Thyroid gland (tissue), 4 donors: ENCODE data around the gene ACYP2. TPM values are rescaled to one million over a fixed set of nuclear protein-coding genes. Genes with fewer than 3 reads are reported as not detected.

Source experiments
- DNase-seq, 2 donors: peaks; one replicate each; pipeline ENCODE4 v3.0.0-alpha.2; 2019
- H3K27ac ChIP-seq, 3 donors: fragments of 200-600 bp; sonication (generic); 1 replicate in 2 of 3; 2 replicates in 1 of 3; pipeline ENCODE4 v1.5.1; 2016 to 2019; ENCODE audit warnings: mild to moderate bottlenecking in 1 of 3, moderate library complexity in 1 of 3
- H3K27me3 ChIP-seq: fragments of 200-600 bp; sonication (generic); one replicate; pipeline ENCODE4 v1.5.1; 2019
- H3K36me3 ChIP-seq, 2 donors: fragments of 200-600 bp; sonication (generic); one replicate each; pipeline ENCODE4 v1.5.1; 2016 to 2019
- H3K4me1 ChIP-seq, 2 donors: fragments of 200-600 bp; sonication (generic); one replicate each; pipeline ENCODE4 v1.5.1; 2017 to 2019
- H3K4me3 ChIP-seq, 3 donors: fragments of 200-600 bp; sonication (generic); replicated peaks in 1 of 3; 1 replicate in 2 of 3; 2 replicates in 1 of 3; pipeline ENCODE4 v1.5.1; 2016; ENCODE audit warnings: mild to moderate bottlenecking in 1 of 3
- H3K9me3 ChIP-seq: fragments of 200-600 bp; sonication (generic); one replicate; pipeline ENCODE4 v1.5.1; 2017
- CTCF ChIP-seq, 6 experiments: fragments of 200-600 bp in 3 of 6; fragments of 450-650 bp in 3 of 6; sonication (generic) in 3 of 6; IDR thresholded peaks; one replicate each; pipeline ENCODE4 v1.5.1; 2016 to 2019; ENCODE audit warnings: antibody characterized with exemption in 6 of 6, mild to moderate bottlenecking in 2 of 6, inconsistent platforms in 1 of 6, moderate library complexity in 1 of 6
- POLR2A ChIP-seq, 2 donors: fragments of 450-650 bp; IDR thresholded peaks; one replicate each; pipeline ENCODE4 v1.6.1; 2017; ENCODE audit warnings: antibody characterized with exemption in 2 of 2, mild to moderate bottlenecking in 2 of 2, moderate library complexity in 1 of 2
- WGBS, 2 donors: methylation state at CpG; one replicate each; pipeline ENCODE4 v1.1.5; 2017; 5-methylcytosine and 5-hydroxymethylcytosine counted together
- intact Hi-C: fragments of 100-400 bp; cut with DNase I; formaldehyde crosslinking; loops from one replicate; pipeline ENCODE4 v1.15.1; 2023
- total RNA-seq, 4 donors: library from RNA; depleted of rRNA; stranded (reverse); fragments of >200 nt; gene quantifications; one replicate each; pipeline ENCODE4 v1.2.3, GENCODE V29; 2016

The ACYP2 gene
- total RNA-seq, 4 donors from 2014 or later, result 14.1 to 29.2 (median 26.2) TPM

DNA sequence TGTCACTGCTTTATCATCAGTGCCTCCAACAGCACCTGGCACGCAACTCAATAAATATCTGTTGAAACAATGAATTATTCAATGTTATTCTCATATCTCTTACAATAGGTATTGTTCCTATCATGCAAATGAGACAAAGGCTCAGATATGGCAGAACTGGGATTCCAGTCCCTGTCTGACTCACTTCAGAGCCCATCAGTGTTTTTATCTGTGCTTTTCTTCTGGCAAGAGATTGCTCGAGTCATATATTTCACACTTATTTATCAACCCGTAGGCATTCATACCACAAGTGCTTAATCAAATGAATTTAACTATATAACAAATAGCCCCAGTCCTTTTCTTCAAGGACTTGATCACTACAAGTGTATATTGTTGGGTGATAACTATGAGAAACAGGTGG lies 217.0 kb downstream of the ACYP2 start:
- no peak for DNase-seq
- H3K27ac ChIP-seq, result no peak overlapping the region
- no peaks in the 10 kb centered on the region for H3K27me3 ChIP-seq
- 79 to 84% methylated on average over 3 of the region's 3 CpGs for WGBS, 2 donors
- no peaks in the 10 kb centered on the region for H3K9me3 ChIP-seq
- H3K4me1 ChIP-seq, result peaks cover 7 to 24% of the 10 kb centered on the region in 2 donors
- H3K4me3 ChIP-seq, result no peak overlapping the region
- intact Hi-C loops, result no loop called here
- no peaks in the 10 kb centered on the region for H3K36me3 ChIP-seq
- TF ChIP-seq POLR2A (IDR thresholded peaks at IDR 0.05), result no peak
- no peak for TF ChIP-seq CTCF (IDR thresholded peaks at IDR 0.05)

DNA sequence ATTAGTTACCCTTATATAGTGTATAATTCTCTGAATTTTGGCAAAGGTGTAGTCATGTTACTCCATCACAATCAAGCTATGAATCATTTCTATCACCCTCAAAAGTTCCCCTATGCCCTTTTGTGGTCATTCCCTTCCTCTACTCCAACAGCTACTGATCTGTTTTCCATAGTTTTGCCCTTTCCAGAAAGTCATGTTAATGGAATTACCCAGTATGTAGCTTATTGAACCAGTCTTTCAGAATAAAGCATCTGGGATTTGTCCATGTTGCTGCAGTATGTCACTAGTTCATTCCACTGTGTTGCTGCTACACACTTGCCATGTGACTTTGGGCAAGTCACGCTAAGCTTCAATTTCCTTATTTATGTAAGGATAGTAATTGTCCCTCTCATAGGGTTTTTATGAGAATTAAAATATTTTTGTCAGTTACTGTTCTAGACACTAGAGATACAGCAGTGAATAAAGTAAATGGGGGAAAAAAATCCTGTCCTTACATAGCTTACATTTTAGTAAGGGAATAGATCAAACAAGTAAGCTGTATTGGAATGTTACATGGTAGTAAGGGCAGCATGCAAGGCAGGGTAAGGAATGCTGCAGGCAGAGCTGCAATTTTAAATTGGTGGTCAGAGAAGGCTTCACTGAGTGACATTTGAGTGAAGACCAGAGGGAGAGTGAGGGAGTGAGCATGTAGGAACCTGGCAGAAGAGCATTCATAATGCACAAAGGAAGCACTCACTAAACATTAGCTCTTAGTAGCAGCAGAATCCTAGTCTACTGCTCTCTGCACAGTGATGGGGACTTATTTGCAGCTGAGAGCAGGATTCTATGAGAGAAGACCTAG lies 220.9 kb downstream of the ACYP2 start:
- Histone ChIP-seq H3K4me1 (peaks cover 2 to 11% of the 10 kb centered on the region in 2 donors), H3K4me3 (no peak overlapping the region), H3K27ac (no peak overlapping the region), H3K9me3 (no peaks in the 10 kb centered on the region), H3K27me3 (no peaks in the 10 kb centered on the region), H3K36me3 (no peaks in the 10 kb centered on the region)
- intact Hi-C loops, result no loop called here
- 81 to 83% methylated on average over 1 of the region's 1 CpG for WGBS, 2 donors
- no peak for TF ChIP-seq CTCF (IDR thresholded peaks at IDR 0.05)
- no peak for TF ChIP-seq POLR2A (IDR thresholded peaks at IDR 0.05)
- DNase-seq, result no peak

DNA sequence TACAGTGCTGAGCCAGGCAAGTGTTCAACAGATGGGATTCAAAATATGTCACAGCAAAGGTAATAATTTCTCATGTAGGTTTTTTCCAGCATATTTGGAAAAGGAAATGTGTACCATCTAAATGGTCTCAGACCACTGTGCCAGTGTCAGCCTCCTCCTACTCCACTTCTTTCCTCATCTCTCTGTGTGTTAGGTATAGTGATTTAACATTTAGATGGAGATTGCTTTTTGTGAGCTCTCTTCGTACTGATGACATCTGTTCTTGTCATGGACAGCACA lies 221.5 kb downstream of the ACYP2 start:
- Histone ChIP-seq H3K4me1 (peaks cover 0 to 7% of the 10 kb centered on the region in 2 donors), H3K9me3 (no peaks in the 10 kb centered on the region), H3K27me3 (no peaks in the 10 kb centered on the region), H3K4me3 (no peak overlapping the region), H3K27ac (no peak overlapping the region), H3K36me3 (no peaks in the 10 kb centered on the region)
- WGBS, 2 donors, result 93 to 94% methylated on average over 1 of the region's 1 CpG
- TF ChIP-seq CTCF (IDR thresholded peaks at IDR 0.05) (no peak), POLR2A (IDR thresholded peaks at IDR 0.05) (no peak)
- DNase-seq, result no peak
- intact Hi-C loops, result no loop called here

DNA sequence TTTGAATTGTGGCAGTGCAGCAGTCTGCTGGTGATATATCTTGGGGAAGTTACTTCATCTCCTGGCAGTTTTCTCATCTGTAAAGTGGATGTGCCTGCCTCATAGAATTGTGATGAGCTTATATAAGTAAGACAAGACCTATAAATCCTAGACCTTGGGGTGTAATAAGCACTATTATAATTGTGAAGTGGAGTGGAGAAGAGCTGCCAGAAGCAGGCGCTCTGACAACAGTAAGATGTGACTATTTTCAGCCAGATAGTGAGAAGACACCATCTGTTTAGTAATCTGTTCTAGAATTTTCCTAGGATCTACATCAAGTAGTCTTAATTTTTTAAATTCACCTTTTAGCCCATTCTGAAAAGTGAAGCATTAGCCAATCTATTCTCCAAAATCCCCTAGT lies 226.2 kb downstream of the ACYP2 start:
- Histone ChIP-seq H3K36me3 (no peaks in the 10 kb centered on the region), H3K27ac (no peak overlapping the region), H3K9me3 (no peaks in the 10 kb centered on the region), H3K27me3 (no peaks in the 10 kb centered on the region), H3K4me1 (peaks cover 0 to 2% of the 10 kb centered on the region in 2 donors), H3K4me3 (no peak overlapping the region)
- no peak for DNase-seq
- WGBS, 2 donors, result 91 to 93% methylated on average over 1 of the region's 1 CpG
- TF ChIP-seq POLR2A (IDR thresholded peaks at IDR 0.05), result no peak
- no peak for TF ChIP-seq CTCF (IDR thresholded peaks at IDR 0.05)
- intact Hi-C loops, result no loop called here

DNA sequence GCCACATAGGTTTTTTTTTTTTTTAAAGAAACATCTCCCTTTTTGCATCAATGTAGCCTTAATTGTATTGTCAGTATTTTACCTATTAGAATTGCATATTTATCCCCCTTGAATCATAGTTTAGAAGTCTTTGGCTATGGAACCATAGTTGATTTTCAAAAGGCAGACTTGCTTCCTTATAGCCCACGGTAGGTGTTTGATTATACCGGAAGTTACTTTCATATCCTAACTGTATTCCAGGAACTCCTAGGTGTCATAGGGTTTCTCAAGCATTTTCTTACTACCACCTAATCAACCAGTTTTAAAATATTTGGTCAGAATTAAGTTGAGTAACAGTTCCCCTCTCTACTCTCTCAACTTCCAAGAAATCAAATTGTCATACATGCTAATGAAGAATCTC lies 227.2 kb downstream of the ACYP2 start:
- Histone ChIP-seq H3K36me3 (no peaks in the 10 kb centered on the region), H3K4me3 (no peak overlapping the region), H3K27me3 (no peaks in the 10 kb centered on the region), H3K9me3 (no peaks in the 10 kb centered on the region), H3K4me1 (no peaks in the 10 kb centered on the region), H3K27ac (no peak overlapping the region)
- no peak for DNase-seq
- intact Hi-C loops, result no loop called here
- WGBS, 2 donors, result 88 to 94% methylated on average over 2 of the region's 2 CpGs
- TF ChIP-seq POLR2A (IDR thresholded peaks at IDR 0.05), result no peak
- no peak for TF ChIP-seq CTCF (IDR thresholded peaks at IDR 0.05)
